DMS153 treated with DMSO at 0.1 percent for 48 hours (cell line): ENCODE results near the gene CCDC39.

Experiments used
- DNase-seq: peaks from one replicate; lab custom pipeline; 2025; ENCODE audit not compliant: unreplicated experiment; lab: John Stamatoyannopoulos, UW

The CCDC39 gene

GRCh38 chr3:180679178-180680096 lies at the start of gene CCDC39:
CCDC39 (minus strand) TSS chr3:180679489; CDS start chr3:180679380, 109 bp downstream.
- peak; percentile 72 for DNase-seq

DNA sequence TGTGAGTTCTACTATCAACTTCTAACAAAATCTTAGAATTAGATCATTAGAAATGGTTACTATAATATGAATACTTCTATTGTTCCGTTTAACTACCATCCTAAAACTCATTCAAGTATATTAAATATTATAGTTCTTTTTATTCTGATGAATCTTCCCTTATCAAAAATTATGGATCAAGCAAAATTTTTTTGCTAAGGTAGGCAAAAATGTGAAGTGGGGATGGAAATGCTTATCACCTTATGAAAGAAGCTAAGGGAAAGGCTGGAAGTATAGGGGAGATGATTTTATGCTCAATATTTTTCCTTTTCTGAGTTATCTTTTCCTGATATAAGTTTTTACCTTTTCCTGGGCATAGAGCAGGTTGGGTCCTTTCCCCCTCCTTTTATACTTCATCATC lies 40.7 kb upstream of the CCDC39 start:
- no peak for DNase-seq

DNA sequence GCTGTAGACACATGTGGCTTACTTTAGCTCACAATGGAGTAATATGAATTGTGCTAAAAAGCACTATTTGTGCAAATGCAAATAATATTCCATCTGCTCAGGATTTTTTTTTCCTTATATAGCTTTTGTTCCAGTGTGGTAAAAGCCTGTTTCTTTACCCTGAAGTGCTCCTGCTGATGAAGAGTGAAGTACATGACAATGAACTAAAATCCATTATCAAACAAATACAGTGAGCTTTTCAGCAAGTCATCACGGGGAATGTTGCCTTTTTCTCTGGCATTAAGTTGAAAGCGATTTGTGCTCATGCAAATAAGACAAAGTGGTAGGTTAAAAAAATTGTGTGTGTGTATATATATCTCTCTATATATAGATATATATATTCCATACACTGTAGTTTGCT lies 28.6 kb upstream of the CCDC39 start:
- no peak for DNase-seq

- no peak for DNase-seq
These were observed 26.3 kb upstream of the CCDC39 start for GRCh38 chr3:180705619-180706018.

DNA sequence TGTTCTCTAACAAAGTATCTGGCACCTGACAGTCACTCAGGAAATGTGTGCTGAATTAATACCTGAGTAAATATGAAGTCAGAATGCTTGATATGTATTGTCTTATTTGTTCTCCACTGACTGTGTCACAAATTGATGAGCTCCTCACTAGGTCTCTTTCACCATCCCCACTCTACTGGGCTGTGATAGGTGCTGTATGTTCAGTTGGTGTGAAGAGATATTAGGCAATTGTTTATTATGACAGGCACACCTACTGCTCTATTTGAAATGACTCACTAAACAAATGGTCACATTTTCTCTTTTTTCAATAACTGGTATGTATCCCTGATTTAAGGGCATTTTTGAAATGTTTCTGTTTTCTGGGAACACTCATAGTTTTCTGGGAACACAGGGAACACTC lies 25.2 kb upstream of the CCDC39 start:
- no peak for DNase-seq

DNA sequence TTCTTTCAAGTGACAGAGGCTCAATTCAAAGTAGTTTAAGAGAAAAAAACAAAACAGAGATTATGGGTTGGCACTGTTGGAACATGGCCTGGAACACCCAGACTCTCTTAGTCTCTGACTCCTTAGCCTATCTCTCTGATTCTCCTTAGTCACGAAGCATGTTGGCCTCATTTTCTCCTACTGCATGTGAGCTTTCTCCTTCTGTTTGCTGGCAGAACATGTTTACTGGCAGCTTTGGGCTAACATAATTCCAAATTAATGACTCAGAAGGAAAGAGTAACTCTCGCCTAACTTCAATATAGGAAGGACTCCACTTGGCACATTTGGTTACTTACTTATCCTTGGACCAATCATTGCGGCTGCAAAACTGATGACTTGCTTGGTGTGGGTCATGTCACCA lies 21.7 kb upstream of the CCDC39 start:
- no peak for DNase-seq

DNA sequence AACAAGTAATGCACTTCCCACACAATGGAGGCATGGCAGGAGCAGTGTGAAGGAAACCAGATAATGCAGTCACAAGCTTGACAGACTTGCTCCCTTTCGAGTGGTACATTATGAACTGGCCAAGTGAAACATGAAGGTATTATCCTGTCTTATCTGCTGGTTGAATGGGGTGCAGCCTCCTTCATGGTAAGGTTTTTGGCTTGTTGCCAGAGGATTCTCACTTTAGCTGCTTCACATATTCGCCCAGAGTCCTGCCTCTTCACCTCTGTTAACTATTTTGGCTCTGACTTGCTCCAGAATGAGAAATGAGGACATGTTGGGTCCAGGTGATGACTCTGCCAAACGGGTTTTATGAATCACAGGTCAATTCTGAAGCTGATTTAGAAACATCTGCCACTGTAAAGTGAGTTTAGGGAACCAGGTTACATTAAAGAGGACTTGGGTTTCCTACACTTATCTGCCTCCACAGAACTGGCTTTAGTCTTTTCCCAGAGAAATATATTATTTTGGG lies 19.5 kb upstream of the CCDC39 start:
- no peak for DNase-seq

DNA sequence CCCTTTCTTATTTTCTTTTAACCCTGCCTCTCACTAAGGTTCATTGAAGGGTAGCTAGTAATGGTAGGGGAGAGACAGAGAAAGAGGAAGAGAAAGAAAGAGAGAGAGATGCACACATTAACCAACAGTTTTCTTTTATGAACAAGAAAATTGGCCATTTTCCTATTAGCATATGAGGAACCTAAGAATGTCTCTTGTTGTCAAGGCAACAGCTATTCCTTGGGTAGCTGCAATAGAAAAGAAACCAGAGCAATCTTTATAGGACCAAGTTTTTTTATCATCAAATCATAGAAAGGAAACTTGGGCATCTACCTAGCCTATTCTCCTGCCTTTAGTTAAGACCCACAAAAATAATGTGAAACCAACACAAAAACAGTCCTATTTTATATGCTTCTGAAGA lies 15.0 kb upstream of the CCDC39 start:
- DNase-seq, result no peak

- peak; percentile 14 for DNase-seq
These were observed 14.4 kb upstream of the CCDC39 start for GRCh38 chr3:180693656-180694055.

GRCh38 chr3:180690061-180690460 lies 10.8 kb upstream of the CCDC39 start:
- peak; percentile 17 for DNase-seq

- no peak for DNase-seq
These were observed 5.5 kb upstream of the CCDC39 start for GRCh38 chr3:180684807-180685206.

DNA sequence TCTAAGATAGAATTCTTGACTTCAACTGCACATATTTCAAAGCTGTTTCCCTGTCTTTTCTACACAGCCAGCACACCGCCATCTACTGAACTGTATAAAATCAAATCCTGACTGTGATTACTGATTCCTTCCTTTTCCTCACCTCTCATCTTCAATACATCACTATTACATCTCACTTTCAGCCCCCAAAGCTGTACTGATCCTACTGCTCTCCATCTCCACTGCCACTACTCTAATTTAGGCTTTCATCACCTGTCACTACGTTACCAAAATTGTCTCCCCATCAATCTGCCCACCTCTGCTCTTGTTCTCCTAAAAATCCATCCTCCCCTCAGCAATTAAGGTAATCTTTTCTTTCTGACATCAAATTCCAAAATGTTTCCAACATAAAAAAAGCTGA lies 4.5 kb upstream of the CCDC39 start:
- no peak for DNase-seq

- peak; percentile 68 for DNase-seq
These were observed 775 bp upstream of the CCDC39 start for GRCh38 chr3:180680097-180680430.

GRCh38 chr3:180678231-180678630 lies 1.1 kb downstream of the CCDC39 start:
- no peak for DNase-seq

DNA sequence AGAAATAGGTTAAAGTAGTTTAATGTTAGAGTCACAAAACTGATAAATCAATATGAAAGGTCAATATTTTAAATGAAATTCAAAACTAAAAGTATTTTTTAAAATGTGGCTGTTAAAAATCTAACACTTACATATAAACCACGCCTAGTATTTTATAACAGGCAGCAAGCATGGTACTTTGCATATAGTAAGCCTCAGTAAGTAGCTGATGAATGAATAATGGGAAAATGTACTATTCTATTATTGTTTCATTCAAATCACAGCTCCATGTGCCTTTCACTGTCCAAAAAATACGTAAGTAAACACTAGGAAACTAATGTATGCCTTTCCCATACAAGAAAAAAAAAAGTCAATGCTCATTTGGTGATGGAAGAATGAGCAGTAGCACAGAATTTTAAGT lies 17.8 kb downstream of the CCDC39 start:
- no peak for DNase-seq

- no peak for DNase-seq
These were observed 22.2 kb downstream of the CCDC39 start for GRCh38 chr3:180657094-180657493.

DNA sequence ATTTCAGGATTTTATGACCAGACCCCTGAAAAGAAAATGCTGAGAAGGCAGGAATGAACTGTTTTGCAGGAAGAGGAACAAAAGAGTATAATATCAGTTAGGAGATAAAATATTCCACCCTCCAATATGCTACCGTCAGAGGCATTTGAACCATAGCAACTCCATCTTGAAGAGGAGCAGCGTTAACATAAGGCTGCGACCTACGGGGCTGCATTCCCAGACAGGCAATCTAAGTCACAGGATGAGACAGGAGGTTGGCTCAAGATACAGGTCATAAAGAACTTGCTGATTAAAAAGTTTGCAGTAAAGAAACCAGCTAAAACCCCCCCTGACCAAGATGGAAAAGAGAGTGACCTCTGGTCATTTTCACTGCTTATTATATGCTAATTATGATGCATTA lies 22.9 kb downstream of the CCDC39 start:
- no peak for DNase-seq

- DNase-seq, result no peak
These were observed 33.0 kb downstream of the CCDC39 start for GRCh38 chr3:180646187-180646790.

DNA sequence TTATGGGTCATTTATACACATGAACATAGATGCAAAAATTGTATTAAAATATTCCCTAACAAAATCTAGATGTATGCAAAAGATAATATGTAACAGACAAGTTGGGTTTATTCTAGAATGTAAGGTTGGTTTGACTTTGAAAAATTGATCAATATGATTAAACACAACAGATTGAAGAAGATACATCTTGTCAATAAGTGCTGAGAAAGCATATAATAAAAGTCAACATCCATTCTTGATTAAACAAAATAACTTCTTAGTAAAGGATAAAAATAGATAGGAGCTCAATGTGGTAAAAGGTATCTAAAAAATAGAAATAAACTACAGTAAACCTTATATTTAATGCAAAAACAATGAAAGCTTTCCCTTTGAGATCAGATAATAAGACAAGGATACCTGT lies 38.3 kb downstream of the CCDC39 start:
- DNase-seq, result no peak

DNA sequence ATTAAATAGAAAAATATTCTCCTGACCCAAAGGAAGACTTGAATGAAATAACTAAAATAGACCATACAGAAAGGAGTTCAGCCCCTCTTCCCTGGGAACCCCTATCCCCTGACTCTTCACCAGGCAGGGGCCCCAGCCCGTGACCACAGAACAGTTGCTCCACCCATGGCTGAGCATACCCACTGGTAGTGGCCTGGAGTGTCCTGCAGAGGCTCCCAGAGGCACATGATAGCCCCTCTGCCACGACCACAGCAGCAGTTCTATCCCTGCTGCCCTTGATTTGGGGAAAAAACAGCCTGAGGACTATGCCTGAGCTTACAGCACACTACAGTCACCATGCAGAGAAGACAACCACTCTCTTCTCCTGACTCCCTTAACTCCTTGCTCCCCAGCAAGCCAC lies 45.6 kb downstream of the CCDC39 start:
- no peak for DNase-seq

- no peak for DNase-seq
These were observed 48.0 kb downstream of the CCDC39 start for GRCh38 chr3:180631317-180631716.

DNA sequence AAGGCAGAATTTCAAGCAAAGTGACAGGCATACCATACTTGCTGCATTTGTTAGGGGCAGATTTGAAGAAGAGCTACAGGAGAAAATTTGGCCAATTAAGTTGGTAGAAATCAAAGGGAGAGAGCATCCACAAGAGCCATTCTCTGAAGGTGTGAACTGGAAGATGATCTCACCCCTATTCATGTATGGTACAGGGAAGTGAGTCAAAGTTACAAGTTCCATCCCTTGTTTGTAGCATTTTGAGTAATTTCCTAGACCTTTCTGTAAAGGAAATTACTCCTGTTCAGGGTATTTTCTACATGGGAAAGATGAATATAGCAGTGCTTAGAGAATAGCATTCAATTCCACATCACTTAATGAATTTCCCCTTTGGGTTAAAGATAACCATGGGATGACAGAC lies 48.9 kb downstream of the CCDC39 start:
- no peak for DNase-seq
